Epithelial cell of esophagus (primary cell): ENCODE data around the gene CYTH4.
"Not testable (repeated sequence)": the region's sequence is repeated elsewhere in the genome, so short reads cannot be mapped to it uniquely, and the experiment has no call there.

ENCODE experiments used
- DNase-seq: peaks from one replicate; pipeline ENCODE4 v3.0.0; 2010; ENCODE audit warnings: low read depth
- H3K4me3 ChIP-seq: 2 replicates; pipeline ENCODE4 v1.5.1; 2011; ENCODE audit warnings: mild to moderate bottlenecking, low read length, control low read depth
- CTCF ChIP-seq: IDR thresholded peaks from 2 replicates; pipeline ENCODE4 v1.5.1; 2011; ENCODE audit warnings: low read depth, mild to moderate bottlenecking, low read length, control low read depth, inconsistent platforms; ENCODE audit not compliant: insufficient read depth; ENCODE audit errors: missing control alignments

Gene CYTH4

DNA sequence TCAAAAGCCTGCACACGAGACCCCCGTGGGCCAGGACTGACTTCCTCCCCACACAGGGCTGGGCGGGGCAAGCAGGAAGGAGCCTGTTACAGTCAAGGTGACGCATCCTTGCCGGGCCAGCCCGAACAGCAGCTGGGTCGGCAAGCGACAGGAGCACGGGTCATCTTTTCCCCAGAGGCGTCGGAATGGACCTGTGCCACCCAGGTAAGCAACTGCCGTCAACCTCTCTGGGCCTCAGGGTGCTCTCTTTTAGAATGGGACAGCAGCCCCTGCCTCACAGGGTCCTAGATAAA lies at the start of gene CYTH4:
Gene CYTH4 (plus strand): TSS at position 124 of the 293 bp plus-strand sequence. CDS start 62 bp downstream, at position 186.
- H3K4me3 ChIP-seq = no peak within 1 kb of the TSS
- peak; percentile 72 for DNase-seq
- no peak for TF ChIP-seq CTCF

DNA sequence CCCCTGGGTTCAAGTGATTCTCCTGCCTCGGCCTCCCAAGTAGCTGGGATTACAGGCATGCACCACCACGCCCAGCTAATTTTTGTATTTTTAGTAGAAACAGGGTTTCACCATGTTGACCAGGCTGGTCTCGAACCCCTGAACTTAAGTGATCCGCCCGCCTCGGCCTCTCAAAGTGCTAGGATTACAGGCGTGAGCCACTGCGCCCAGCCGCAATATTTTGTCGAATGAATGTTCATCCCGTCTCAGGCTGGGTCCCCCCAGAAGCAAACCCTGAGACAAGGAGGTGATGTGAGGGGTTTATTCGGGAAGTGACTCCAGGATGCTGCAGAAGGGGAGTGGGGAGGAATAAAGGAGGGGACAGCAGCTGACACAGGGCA lies 48.9 kb upstream of the CYTH4 start:
- DNase-seq = not testable (repeated sequence)

GRCh38 chr22:37233751-37234631 lies 48.3 kb upstream of the CYTH4 start:
- H3K4me3 ChIP-seq = no peak overlapping the region

More for the DNA sequence above, 48.9 kb upstream of the CYTH4 start:
- not testable (repeated sequence) for H3K4me3 ChIP-seq

DNA sequence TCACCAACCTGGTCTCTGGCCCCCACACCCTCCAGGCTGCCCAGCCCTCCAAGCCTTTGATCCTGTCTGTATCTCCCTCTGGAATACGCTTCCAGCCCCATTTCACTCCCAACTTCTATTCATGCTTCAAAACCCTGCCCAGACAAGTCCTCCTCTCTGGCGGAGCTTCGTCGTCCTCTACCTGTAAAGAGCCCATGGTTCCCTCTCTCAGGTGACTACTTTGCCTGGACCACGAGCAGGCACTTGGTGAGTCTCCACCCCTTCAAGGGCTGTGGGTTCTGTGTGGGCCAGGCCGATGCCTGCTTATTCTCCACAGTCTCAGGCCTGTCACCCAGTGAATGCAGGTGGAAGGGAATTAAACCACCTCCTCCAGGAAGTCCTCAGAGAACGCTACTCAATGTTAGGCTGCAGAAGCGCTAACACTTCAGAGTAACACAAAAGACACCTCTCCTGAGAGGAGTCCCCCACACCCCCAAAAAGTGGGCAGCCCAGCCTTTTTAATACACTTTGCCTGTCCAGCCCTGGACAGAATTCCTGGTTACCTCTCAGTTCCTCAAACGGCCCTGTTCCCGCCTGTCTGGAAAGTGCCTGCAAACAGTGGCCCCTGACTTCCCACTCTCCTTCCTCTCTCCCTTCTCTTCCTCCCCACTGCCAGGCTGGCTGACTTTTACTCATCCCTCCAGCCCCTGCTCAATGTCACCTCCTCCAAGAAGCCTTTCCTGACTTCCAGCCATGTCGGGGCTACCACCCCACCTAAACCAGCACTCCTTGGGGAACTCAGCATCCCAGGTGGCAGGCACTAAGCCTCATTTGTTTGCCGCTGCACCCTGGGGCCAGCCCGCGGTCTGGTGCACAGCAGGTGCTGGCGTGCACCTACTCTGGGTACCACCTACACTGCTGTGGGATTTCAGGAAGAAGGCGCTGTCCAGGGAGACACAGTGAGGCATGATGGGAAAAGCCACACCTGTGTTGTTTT lies 47.3 kb upstream of the CYTH4 start:
- H3K4me3 ChIP-seq = no peak overlapping the region
- no peak for TF ChIP-seq CTCF
- DNase-seq = peak; percentile 33

More at GRCh38 chr22:37233751-37234631, 48.3 kb upstream of the CYTH4 start:
- TF ChIP-seq CTCF = no peak
- peak; percentile 19 for DNase-seq

GRCh38 chr22:37235897-37236607 lies 46.3 kb upstream of the CYTH4 start:
- H3K4me3 ChIP-seq = no peak overlapping the region
- no peak for DNase-seq
- no peak for TF ChIP-seq CTCF

DNA sequence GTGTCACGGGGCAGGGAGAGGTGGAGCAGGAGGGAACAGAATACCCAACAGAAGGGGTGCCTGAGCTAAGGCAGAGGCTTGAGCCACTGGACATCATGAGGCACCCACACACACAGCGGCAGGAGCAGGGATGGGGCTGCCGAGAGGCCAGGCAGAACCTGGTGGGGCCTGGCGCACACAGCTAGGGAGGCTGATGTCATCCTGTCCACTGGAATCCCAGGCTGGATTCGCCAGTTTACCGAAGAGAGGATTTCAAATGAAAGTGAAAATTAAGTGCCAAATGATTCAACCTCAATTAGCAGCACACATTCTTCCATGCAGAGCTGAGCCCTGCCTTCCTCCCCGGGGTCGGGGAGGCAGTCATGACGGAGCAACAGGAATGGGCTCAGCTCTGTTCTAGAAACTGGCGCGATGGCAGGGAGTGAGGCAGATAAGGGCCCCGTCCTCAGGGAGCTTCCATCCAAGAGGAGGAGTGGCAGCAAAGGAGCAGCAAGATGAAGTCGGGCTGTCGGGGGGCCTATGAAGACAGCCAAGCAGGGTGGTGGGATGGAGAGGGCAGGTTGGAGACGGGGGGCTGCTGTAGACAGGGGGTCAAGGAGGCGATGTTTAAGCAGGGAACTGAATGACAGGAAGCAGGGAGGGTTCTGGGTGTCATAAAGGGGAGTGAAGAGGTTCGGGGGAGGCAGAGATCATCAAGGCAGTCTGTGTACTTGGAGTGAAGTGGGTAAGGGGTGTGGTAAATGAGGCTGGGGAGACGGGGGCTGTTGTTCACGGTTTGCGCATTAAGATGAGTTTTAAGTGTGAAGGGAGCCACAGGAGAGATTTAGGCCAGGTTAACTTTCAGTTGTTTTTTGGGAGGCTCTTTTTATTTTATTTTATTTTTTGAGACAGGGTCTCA lies 44.7 kb upstream of the CYTH4 start:
- DNase-seq = no peak
- TF ChIP-seq CTCF = no peak
- no peak overlapping the region for H3K4me3 ChIP-seq
